HCT116 (cell line): ENCODE measurements around the gene M6PR. TPM values are rescaled to one million over a fixed set of nuclear protein-coding genes. Genes with fewer than 3 reads are reported as not detected.

Experiments
- ATAC-seq: fragments of 200-7000 bp; cut with Tn5 transposase; 2 replicates; pipeline ENCODE4 v1.9.1; 2020; ENCODE audit warnings: mild to moderate bottlenecking, moderate library complexity
- BruUV-seq: library from RNA; stranded (reverse); fragments of 400-500 nt; replicated peaks from 2 replicates; lab custom pipeline; 2021; lab: Mats Ljungman, UMichigan
- CTCF ChIA-PET: fragments of 300-600 bp; sonication (Branson Sonifier 250); formaldehyde crosslinking; loops from one replicate; lab custom pipeline; 2021; ENCODE audit warnings: antibody characterized with exemption; lab: Charles Lee
- POLR2A ChIA-PET: fragments of 300-600, 350-600 bp; sonication (Branson Sonifier 250); formaldehyde crosslinking; loops from one replicate; lab custom pipeline; 2021; ENCODE audit warnings: antibody characterized with exemption; lab: Charles Lee
- RAD21 ChIA-PET, 2 experiments: fragments of 300-600 bp; sonication (Branson Sonifier 250); formaldehyde crosslinking; loops; one replicate each; lab custom pipeline; 2023; ENCODE audit warnings: low total read pairs in 2 of 2; ENCODE audit not compliant: uncharacterized antibody in 2 of 2, unreplicated experiment in 2 of 2, low non-redundant PET in 1 of 2; lab: Charles Lee
- DNase-seq: peaks from one replicate; pipeline ENCODE4 v3.0.0-alpha.2; 2010; ENCODE audit warnings: low read depth, low spot score
- H2AFZ ChIP-seq: fragments of 200-600 bp; shearing (Covaris generic), sonication (generic); 2 replicates; pipeline ENCODE4 v1.6.1; 2017; ENCODE audit warnings: low read depth, mixed run types, mixed read lengths, antibody characterized with exemption, low read length; ENCODE audit not compliant: poor library complexity, severe bottlenecking
- H3K27ac ChIP-seq: 2 replicates; pipeline ENCODE4 v1.5.1; 2012; ENCODE audit warnings: low read depth, low read length
- H3K27me3 ChIP-seq: fragments of 200-600 bp; sonication (generic); 2 replicates; pipeline ENCODE4 v1.6.1; 2016; ENCODE audit warnings: mixed run types, low read length, mixed read lengths; ENCODE audit not compliant: insufficient read depth
- H3K36me3 ChIP-seq, 2 experiments: fragments of 200-500 bp in 1 of 2; fragments of 200-600 bp in 1 of 2; sonication (Bioruptor generic) in 1 of 2; sonication (generic) in 1 of 2; 2 replicates each; pipeline versions ENCODE4 v1.5.1 to v1.6.1; 2014 to 2016; ENCODE audit warnings: low read length in 2 of 2, inconsistent platforms in 1 of 2, mixed read lengths in 1 of 2, mixed run types in 1 of 2; ENCODE audit not compliant: insufficient read depth in 2 of 2, control insufficient read depth in 1 of 2
- H3K4me1 ChIP-seq, 2 experiments: fragments of 200-600 bp in 1 of 2; sonication (generic) in 1 of 2; 2 replicates each; pipeline versions ENCODE4 v1.5.1 to v1.6.1; 2012 to 2017; ENCODE audit warnings: low read length in 2 of 2, inconsistent platforms in 1 of 2, mild to moderate bottlenecking in 1 of 2, mixed read lengths in 1 of 2, mixed run types in 1 of 2, moderate library complexity in 1 of 2; ENCODE audit not compliant: insufficient read depth in 2 of 2, control insufficient read depth in 1 of 2
- H3K4me2 ChIP-seq: fragments of 200-600 bp; sonication (generic); 2 replicates; pipeline ENCODE4 v1.6.1; 2017; ENCODE audit warnings: mixed run types, low read length, mixed read lengths
- H3K4me3 ChIP-seq, 2 experiments: fragments of 200-600 bp in 1 of 2; sonication (generic) in 1 of 2; replicated peaks in 1 of 2; 2 replicates each; pipeline ENCODE4 v1.5.1; 2011 to 2016; ENCODE audit warnings: low read length in 2 of 2, control low read depth in 1 of 2, low read depth in 1 of 2, mild to moderate bottlenecking in 1 of 2, mixed read lengths in 1 of 2, mixed run types in 1 of 2
- H3K79me2 ChIP-seq: fragments of 200-600 bp; sonication (generic); 2 replicates; pipeline ENCODE4 v1.6.1; 2017; ENCODE audit warnings: mild to moderate bottlenecking, mixed run types, low read length, moderate library complexity, mixed read lengths; ENCODE audit not compliant: insufficient read depth
- H3K9ac ChIP-seq: fragments of 200-600 bp; sonication (generic); 2 replicates; pipeline ENCODE4 v1.6.1; 2016; ENCODE audit warnings: low read length, mixed read lengths
- H3K9me2 ChIP-seq: fragments of 200-600 bp; sonication (generic), shearing (Covaris generic); 2 replicates; pipeline ENCODE4 v1.6.1; 2017; ENCODE audit warnings: mixed run types, mild to moderate bottlenecking, moderate library complexity; ENCODE audit not compliant: insufficient read depth
- H3K9me3 ChIP-seq, 2 experiments: fragments of 200-500 bp in 1 of 2; fragments of 200-600 bp in 1 of 2; sonication (Bioruptor generic) in 1 of 2; sonication (generic) in 1 of 2; 2 replicates each; pipeline ENCODE4 v1.6.1; 2014 to 2017; ENCODE audit warnings: low read length in 2 of 2, mixed read lengths in 2 of 2, inconsistent platforms in 1 of 2, low read depth in 1 of 2, mild to moderate bottlenecking in 1 of 2, mixed run types in 1 of 2, moderate library complexity in 1 of 2; ENCODE audit not compliant: control insufficient read depth in 1 of 2, insufficient read depth in 1 of 2
- H4K20me1 ChIP-seq: fragments of 200-600 bp; sonication (generic), shearing (Covaris generic); 2 replicates; pipeline ENCODE4 v1.6.1; 2017; ENCODE audit warnings: mixed run types, mild to moderate bottlenecking, moderate library complexity; ENCODE audit not compliant: insufficient read depth
- CBX3 ChIP-seq: IDR thresholded peaks from 2 replicates; pipeline ENCODE4 v1.6.1; 2012; ENCODE audit warnings: low read depth
- EGR1 ChIP-seq: IDR thresholded peaks from 2 replicates; pipeline ENCODE4 v1.6.1; 2012; ENCODE audit warnings: low read depth
- EZH2 ChIP-seq: fragments of 200-600 bp; sonication (generic); IDR thresholded peaks from 2 replicates; pipeline ENCODE4 v1.6.1; 2017; ENCODE audit warnings: antibody characterized with exemption, mixed run types
- EZH2phosphoT487 ChIP-seq: fragments of 200-600 bp; IDR thresholded peaks from 2 replicates; pipeline ENCODE4 v1.6.1; 2018; ENCODE audit warnings: antibody characterized with exemption, borderline replicate concordance
- JUND ChIP-seq: IDR thresholded peaks from 2 replicates; pipeline ENCODE4 v1.6.1; 2012
- POLR2A ChIP-seq: IDR thresholded peaks from 2 replicates; pipeline ENCODE4 v1.7.0; 2011; ENCODE audit warnings: borderline replicate concordance; ENCODE audit not compliant: insufficient read depth, insufficient read length; ENCODE audit errors: extremely low read depth
- POLR2AphosphoS5 ChIP-seq: IDR thresholded peaks from 2 replicates; pipeline ENCODE4 v1.6.1; 2011; ENCODE audit warnings: mild to moderate bottlenecking, low read depth, low read length, moderate library complexity
- RAD21 ChIP-seq: IDR thresholded peaks from 2 replicates; pipeline ENCODE4 v1.6.1; 2012; ENCODE audit warnings: low read depth, mild to moderate bottlenecking
- SIN3A ChIP-seq: IDR thresholded peaks from 2 replicates; pipeline ENCODE4 v1.6.1; 2012; ENCODE audit warnings: low read depth
- SP1 ChIP-seq: IDR thresholded peaks from 2 replicates; pipeline ENCODE4 v1.6.1; 2012; ENCODE audit warnings: low read depth
- SRF ChIP-seq: IDR thresholded peaks from 2 replicates; pipeline ENCODE4 v1.6.1; 2012; ENCODE audit warnings: low read depth
- TCF7L2 ChIP-seq: IDR thresholded peaks from 2 replicates; pipeline ENCODE4 v1.7.0; 2011; ENCODE audit warnings: borderline replicate concordance, inconsistent platforms; ENCODE audit not compliant: insufficient read depth, insufficient read length; ENCODE audit errors: extremely low read depth
- ZBTB33 ChIP-seq: IDR thresholded peaks from 2 replicates; pipeline ENCODE4 v1.6.1; 2011; ENCODE audit warnings: mild to moderate bottlenecking, low read length, moderate library complexity; ENCODE audit not compliant: insufficient replicate concordance; ENCODE audit errors: extremely low read depth
- ZFX ChIP-seq: fragments of 450-650 bp; IDR thresholded peaks from 2 replicates; pipeline ENCODE4 v1.6.1; 2017
- ZNF274 ChIP-seq: fragments of 200-500 bp; sonication (Bioruptor generic); IDR thresholded peaks from 2 replicates; pipeline ENCODE4 v1.6.1; 2014; ENCODE audit warnings: mild to moderate bottlenecking, low read depth, low read length, inconsistent platforms
- intact Hi-C: fragments of 100-400 bp; cut with micrococcal nuclease; formaldehyde crosslinking; loops from 2 replicates; pipeline ENCODE4 v1.10.0; 2022
- total RNA-seq: library from RNA; stranded (reverse); gene quantifications from one replicate; pipeline ENCODE4 v1.2.1, GENCODE V29; 2021; ENCODE audit not compliant: unreplicated experiment
- TF ChIP-seq, protein P1 (sequence below), 3 experiments: fragments of 200-600 bp in 1 of 3; sonication (generic) in 1 of 3; IDR thresholded peaks in 2 of 3; conservative IDR thresholded peaks in 1 of 3; 2 replicates each; pipeline ENCODE4 v1.5.1; 2012 to 2017; ENCODE audit warnings: low read depth in 2 of 3, low read length in 2 of 3, antibody characterized with exemption in 1 of 3, borderline replicate concordance in 1 of 3, control low read depth in 1 of 3, mild to moderate bottlenecking in 1 of 3, mixed read lengths in 1 of 3, mixed run types in 1 of 3, moderate library complexity in 1 of 3; ENCODE audit not compliant: insufficient read depth in 1 of 3
- TF ChIP-seq, protein P2 (sequence below): IDR thresholded peaks from 2 replicates; pipeline ENCODE4 v1.6.1; 2012
- TF ChIP-seq, protein P3 (sequence below): IDR thresholded peaks from 2 replicates; pipeline ENCODE4 v1.6.1; 2012; ENCODE audit warnings: low read depth

The M6PR gene
- total RNA-seq, 1 experiment from 2014 or later = 142 TPM

DNA sequence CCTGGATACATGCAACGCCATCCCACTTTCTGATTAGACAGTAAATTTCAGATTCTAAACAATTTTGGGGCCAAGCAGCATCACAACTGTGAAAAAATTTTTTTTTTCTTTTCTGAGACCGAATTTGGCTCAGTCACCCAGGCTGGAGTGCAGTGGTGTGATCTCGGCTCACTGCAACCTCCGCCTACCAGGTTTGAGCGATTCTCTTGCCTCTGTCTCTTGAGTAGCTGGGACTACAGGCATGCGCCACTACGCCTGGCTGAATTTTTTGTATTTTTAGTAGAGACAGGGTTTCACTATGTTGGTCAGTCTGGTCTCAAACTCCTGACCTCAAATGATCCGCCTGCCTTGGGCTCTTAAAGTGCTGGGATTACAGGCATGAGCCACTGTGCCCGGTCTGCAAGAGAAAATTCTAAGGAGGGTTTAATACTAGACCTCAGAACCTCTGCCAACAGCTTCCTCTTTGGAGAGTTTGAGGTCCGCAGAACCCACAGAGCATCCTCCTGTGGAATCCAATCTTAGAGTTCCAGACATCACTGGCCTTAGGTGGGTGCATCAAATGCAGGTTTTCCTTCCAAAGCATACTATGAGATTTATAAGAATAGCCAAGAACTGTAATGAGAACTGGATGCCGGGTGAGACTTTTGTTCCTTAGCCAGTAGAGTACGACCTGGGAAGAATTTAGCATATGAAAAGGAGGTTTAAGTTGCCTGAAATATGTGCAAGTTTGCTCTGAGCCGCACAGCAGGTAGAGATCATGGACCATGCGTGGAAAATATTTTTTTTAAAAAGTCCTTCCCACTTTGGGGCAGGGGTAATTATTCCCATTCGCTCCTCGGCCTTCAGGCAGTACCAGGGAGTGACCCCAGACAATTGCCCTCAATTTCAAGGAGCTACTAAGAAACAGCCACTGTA lies 42.9 kb downstream of the M6PR start:
- intact Hi-C loops = no loop called here
- Histone ChIP-seq H3K27ac (no peak overlapping the region), H3K4me1 (peaks cover 0 to 2% of the 10 kb centered on the region in 2 experiments; a peak in 1 of 4 replicates), H3K27me3 (no peaks in the 10 kb centered on the region), H3K4me2 (no peak overlapping the region), H2AFZ (no peak overlapping the region), H3K9me2 (no peaks in the 10 kb centered on the region), H3K9me3 (no peaks in the 10 kb centered on the region), H3K36me3 (no peaks in the 10 kb centered on the region), H4K20me1 (no peaks in the 10 kb centered on the region), H3K9ac (no peak overlapping the region), H3K79me2 (no peaks in the 10 kb centered on the region), H3K4me3 (no peak overlapping the region)
- CTCF ChIA-PET = interaction anchor here (0.7 kb wide), 1 partner anchor 363 kb away, joined by 3 read pairs; no protein-coding TSS in a partner anchor
- no peak for TF ChIP-seq ZNF274
- no peak for TF ChIP-seq POLR2A
- no peak for TF ChIP-seq RAD21
- TF ChIP-seq ZFX = no peak
- no peak for TF ChIP-seq EZH2
- no peak for TF ChIP-seq SP1
- TF ChIP-seq, protein P1, sequence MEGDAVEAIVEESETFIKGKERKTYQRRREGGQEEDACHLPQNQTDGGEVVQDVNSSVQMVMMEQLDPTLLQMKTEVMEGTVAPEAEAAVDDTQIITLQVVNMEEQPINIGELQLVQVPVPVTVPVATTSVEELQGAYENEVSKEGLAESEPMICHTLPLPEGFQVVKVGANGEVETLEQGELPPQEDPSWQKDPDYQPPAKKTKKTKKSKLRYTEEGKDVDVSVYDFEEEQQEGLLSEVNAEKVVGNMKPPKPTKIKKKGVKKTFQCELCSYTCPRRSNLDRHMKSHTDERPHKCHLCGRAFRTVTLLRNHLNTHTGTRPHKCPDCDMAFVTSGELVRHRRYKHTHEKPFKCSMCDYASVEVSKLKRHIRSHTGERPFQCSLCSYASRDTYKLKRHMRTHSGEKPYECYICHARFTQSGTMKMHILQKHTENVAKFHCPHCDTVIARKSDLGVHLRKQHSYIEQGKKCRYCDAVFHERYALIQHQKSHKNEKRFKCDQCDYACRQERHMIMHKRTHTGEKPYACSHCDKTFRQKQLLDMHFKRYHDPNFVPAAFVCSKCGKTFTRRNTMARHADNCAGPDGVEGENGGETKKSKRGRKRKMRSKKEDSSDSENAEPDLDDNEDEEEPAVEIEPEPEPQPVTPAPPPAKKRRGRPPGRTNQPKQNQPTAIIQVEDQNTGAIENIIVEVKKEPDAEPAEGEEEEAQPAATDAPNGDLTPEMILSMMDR (IDR thresholded peaks at IDR 0.05 in 2 of 3, conservative IDR thresholded peaks at IDR 0.05 in 1 of 3; ENCODE audit: borderline replicate concordance in 1 of 3, insufficient read depth in 1 of 3, low read depth in 2 of 3, low read length in 2 of 3) = no peak
- TF ChIP-seq ZBTB33 = no peak
- no peak for TF ChIP-seq SRF
- TF ChIP-seq, protein P2, sequence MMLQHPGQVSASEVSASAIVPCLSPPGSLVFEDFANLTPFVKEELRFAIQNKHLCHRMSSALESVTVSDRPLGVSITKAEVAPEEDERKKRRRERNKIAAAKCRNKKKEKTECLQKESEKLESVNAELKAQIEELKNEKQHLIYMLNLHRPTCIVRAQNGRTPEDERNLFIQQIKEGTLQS = no peak
- no peak for TF ChIP-seq TCF7L2
- TF ChIP-seq EZH2phosphoT487 = no peak
- no peak for TF ChIP-seq JUND
- no peak for TF ChIP-seq SIN3A
- TF ChIP-seq POLR2AphosphoS5 = no peak
- no peak for TF ChIP-seq CBX3
- no peak for TF ChIP-seq EGR1
- TF ChIP-seq, protein P3, sequence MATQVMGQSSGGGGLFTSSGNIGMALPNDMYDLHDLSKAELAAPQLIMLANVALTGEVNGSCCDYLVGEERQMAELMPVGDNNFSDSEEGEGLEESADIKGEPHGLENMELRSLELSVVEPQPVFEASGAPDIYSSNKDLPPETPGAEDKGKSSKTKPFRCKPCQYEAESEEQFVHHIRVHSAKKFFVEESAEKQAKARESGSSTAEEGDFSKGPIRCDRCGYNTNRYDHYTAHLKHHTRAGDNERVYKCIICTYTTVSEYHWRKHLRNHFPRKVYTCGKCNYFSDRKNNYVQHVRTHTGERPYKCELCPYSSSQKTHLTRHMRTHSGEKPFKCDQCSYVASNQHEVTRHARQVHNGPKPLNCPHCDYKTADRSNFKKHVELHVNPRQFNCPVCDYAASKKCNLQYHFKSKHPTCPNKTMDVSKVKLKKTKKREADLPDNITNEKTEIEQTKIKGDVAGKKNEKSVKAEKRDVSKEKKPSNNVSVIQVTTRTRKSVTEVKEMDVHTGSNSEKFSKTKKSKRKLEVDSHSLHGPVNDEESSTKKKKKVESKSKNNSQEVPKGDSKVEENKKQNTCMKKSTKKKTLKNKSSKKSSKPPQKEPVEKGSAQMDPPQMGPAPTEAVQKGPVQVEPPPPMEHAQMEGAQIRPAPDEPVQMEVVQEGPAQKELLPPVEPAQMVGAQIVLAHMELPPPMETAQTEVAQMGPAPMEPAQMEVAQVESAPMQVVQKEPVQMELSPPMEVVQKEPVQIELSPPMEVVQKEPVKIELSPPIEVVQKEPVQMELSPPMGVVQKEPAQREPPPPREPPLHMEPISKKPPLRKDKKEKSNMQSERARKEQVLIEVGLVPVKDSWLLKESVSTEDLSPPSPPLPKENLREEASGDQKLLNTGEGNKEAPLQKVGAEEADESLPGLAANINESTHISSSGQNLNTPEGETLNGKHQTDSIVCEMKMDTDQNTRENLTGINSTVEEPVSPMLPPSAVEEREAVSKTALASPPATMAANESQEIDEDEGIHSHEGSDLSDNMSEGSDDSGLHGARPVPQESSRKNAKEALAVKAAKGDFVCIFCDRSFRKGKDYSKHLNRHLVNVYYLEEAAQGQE = no peak
- DNase-seq = no peak
- POLR2A ChIA-PET = no interaction called here
- no peak for ATAC-seq
- RAD21 ChIA-PET = no interaction called here
- BruUV-seq = no TSS peak
